ENCODE results near the gene TRIM9.
A peak's percentile ranks its signal among the peaks of the same experiment; 100 is the strongest.

Gene TRIM9

GRCh38 chr14:51093371-51094281 lies 1.3 kb downstream of the TRIM9 start:
- DNase-seq, result no peak

- no peak for DNase-seq
Observed at GRCh38 chr14:51092965-51093364, 1.9 kb downstream of the TRIM9 start.

DNA sequence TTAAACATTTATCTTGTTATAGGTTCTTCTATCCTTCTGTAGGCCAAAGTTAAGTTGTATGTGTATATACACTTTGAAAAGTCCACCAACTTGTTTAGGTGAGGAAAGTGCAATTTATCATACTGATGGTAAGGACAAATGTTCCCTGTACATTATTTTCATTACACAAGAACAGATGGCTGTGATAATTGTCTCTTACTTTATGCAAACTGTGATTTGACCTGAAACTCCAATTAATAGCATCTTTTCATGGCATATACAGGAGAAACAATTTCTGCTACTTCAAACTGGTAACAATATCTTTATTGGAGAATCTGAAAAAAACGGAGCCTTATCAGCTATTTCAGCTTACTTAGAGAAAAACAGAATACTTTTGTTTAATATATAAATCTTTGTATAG lies 5.6 kb downstream of the TRIM9 start:
- DNase-seq, result no peak

- no peak for DNase-seq
Observed at GRCh38 chr14:51087031-51087441, 7.9 kb downstream of the TRIM9 start.

GRCh38 chr14:51086044-51086443 lies 8.9 kb downstream of the TRIM9 start:
- no peak for DNase-seq

- no peak for DNase-seq
Observed at GRCh38 chr14:51084962-51085361, 9.9 kb downstream of the TRIM9 start.

DNA sequence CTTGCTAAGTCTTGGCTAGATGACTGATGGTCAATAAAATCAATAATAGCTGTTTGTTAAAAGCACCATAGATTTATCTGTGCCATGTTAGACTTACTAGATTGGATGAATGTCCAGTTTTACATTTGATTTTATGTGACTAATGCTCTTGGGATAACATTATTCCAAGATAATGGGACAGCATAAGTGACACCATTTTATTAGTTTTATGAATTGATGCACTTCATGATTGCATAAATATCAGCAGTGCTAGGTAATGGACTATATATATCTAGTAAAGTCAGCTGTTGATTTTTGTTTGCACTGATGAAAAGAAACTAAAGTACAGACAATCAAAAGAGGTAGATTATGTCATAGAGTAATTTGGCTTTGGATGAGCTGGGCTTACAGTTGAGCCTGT lies 10.4 kb downstream of the TRIM9 start:
- DNase-seq, result no peak

DNA sequence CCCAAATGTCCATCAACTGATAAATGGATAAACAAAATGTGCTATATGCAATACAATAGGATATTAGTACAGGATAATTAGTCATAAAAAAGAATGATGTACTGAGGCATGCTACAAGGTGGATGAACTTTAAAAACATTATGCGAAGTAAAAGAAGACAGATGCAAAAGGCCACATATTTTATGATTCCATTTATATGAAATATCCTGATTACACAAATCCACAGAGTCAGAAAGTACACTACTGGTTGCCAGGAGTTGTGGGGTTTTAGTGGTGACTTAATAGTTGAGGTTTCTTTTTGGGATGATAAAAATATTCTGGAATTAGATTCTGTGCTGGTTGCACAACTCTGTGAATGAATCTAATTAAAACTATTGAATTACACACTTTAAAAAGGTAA lies 12.6 kb downstream of the TRIM9 start:
- peak; percentile 18 for DNase-seq

DNA sequence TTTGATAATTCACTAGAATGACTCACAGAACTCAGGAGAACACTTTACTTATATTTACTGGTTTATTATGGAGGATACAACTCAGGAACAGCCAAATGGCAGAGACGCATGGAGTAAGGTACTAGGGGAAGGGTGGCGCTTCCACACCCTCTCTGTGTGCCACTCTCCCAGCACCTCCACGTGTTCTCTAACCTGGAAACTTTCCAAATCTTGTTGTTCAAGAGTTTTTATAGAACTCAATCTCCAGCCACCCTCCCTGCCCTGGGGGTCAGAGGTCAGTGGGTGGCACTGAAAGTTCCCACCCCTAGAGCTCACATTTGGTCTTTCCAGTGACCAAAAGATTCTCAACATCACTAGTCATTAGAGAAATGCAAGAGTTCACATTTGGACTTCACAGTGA lies 13.2 kb downstream of the TRIM9 start:
- no peak for DNase-seq

GRCh38 chr14:51081209-51081608 lies 13.7 kb downstream of the TRIM9 start:
- no peak for DNase-seq

DNA sequence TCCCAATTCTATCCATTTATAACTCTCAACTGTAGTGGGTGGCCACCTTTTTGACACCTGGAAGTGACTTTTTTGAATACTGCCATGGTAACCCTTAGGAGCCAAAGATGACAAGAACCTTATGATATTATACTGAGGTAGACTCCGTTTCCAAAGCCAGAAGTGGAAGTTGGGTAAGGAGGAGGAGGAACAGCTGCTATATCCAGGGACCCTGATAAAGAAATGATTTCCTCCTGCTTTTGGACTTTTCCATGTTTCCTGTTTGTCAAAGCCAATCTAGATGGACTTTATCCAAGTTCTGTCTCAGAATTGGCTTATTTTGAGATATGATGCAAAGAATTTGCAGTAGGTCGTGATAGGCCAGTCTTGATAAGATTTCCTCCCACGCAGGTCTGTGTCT lies 14.3 kb downstream of the TRIM9 start:
- no peak for DNase-seq

- DNase-seq, result no peak
Observed at GRCh38 chr14:51079489-51079888, 15.4 kb downstream of the TRIM9 start.

GRCh38 chr14:51079085-51079484 lies 15.8 kb downstream of the TRIM9 start:
- DNase-seq, result no peak

- no peak for DNase-seq
Observed at GRCh38 chr14:51074701-51075385, 20.1 kb downstream of the TRIM9 start.

DNA sequence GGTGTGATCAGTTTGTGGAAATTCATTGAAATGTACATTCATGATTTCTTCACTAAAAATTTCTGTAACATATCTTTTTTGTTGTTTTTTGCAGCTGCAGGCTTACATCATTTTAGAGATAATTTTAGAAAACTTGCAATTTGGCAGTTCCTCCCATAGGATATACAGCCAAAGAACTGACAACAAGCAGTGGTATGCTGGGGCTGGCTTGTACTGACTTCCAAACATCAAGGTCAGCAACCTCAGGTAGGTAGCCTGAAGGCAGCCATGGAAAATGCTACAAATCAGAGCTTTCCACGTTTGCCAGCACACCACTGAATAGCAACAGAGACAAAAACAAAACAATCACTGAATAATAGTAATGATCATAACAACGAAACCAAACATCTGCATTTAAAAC lies 21.2 kb downstream of the TRIM9 start:
- DNase-seq, result no peak

DNA sequence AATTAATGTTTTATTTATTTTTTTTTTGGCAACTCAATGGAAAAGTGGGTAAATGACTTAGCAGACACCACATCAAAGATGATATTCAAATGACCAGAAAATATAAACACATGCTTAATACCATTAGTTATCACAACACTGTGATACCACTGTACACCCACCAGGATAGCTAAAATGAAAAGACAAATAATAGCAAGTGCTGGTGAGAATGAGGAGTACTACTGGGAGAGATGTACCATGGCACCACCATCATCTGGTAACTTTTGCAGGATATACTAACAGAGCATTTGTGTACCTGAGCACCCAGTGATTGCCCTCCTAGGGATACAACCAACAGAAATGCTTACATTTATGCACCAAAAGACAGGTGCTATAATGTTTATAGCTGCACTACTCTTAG lies 21.9 kb downstream of the TRIM9 start:
- DNase-seq, result no peak

- DNase-seq, result no peak
Observed at GRCh38 chr14:51071857-51072256, 23.0 kb downstream of the TRIM9 start.

- peak; percentile 68 for DNase-seq
Observed at GRCh38 chr14:51070726-51071125, 24.2 kb downstream of the TRIM9 start.

DNA sequence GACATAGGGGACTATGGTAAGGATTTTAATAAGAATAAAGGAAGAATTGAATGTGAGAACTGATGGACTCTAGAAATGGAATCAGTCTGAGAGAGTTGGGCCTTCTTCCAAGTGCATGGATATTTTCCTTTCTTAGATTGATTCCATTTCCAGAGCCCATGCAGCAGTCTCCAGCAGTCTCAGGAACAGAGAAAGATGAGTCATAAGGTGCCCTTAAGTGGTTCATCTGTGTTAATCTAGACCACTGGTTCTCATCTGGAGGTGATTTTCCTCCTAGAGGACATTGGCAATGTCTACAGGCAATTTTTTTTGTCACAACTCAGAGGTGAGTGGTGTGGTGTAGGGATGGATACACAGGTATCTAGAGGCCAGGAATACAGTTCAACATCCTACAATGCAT lies 25.9 kb downstream of the TRIM9 start:
- peak; percentile 51 for DNase-seq

DNA sequence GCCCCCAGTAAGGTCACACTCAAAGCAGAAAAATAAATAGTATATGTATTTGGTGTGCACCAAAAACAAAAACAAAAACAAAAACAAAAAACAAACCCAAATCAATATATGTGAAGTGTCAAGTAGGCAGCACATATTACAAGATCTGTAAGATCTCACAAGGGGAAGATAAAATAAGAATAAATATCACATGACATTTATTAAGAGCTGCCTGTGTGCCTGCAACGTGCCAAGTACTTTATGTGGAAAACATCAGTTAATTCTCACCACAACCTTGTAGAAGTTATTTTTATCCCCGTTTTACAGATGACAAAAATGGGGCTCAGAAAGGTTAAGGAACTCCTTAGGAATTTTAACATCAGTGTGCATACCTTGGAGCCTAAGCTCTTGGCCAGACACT lies 26.6 kb downstream of the TRIM9 start:
- no peak for DNase-seq

- DNase-seq, result no peak
Observed at GRCh38 chr14:51067295-51067694, 27.6 kb downstream of the TRIM9 start.

DNA sequence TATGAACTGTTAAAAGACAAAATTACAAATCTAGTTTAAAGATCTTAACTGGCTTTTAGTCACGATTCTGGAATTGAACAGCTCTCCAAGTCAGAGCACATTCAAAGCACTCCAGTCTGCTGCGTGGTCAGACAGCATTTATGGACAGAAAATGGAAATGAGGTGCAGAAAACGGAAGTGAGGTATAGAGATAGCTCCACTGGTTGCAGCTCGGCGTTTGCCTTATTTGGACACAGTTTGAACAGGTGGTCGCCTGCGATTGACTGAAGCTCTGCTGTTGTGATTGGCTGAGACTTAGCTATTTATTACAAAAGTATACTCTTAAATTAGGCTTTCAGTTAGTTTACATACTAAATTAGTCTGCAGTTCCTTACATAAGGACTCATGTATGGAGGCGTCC lies 28.3 kb downstream of the TRIM9 start:
- no peak for DNase-seq

DNA sequence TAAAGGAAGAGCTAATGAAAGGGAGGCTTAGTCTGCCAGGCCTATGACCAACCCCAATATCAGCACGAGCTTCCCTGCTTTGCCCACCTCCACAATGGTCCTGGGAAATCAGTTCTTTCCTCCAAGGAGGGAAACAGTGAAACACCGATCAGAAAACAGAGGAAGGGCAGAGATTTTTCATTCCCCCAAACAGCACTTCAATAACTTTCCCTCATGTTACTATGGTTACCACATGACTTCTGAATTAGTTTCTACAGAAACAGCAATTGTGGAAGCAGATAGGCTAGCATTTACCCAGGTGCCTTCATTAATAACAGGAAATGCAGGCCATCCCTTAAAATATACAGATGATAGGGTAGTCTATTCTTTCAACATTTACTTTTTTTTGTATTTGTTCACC lies 35.9 kb downstream of the TRIM9 start:
- DNase-seq, result no peak

DNA sequence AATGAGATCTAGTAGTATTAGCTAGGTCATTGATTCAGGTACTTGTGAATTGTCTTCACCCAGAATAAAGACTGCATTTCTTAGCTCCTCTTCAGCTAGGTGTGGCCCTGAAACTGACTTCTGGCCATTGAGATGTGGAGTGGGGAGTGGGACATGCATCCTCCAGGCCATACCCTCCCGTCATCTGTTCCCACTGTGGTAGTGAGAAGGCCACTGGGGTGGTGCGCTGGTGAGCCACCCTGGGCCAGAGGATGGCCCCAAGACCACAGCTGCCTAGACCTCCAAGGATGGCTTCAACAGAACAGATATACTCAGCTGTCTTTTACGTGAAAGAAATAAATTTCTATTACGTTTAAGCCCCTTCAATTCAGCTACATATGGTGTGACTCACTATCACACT lies 36.5 kb downstream of the TRIM9 start:
- DNase-seq, result no peak
